GM19025 (cell line): ENCODE data around the gene VWF.

ENCODE experiments used
- ATAC-seq: cut with Tn5 transposase; IDR thresholded peaks from one replicate; pipeline ENCODE4 v1.9.1; 2021; ENCODE audit warnings: mild to moderate bottlenecking, low read depth, moderate library complexity; ENCODE audit not compliant: unreplicated experiment

The VWF gene

DNA sequence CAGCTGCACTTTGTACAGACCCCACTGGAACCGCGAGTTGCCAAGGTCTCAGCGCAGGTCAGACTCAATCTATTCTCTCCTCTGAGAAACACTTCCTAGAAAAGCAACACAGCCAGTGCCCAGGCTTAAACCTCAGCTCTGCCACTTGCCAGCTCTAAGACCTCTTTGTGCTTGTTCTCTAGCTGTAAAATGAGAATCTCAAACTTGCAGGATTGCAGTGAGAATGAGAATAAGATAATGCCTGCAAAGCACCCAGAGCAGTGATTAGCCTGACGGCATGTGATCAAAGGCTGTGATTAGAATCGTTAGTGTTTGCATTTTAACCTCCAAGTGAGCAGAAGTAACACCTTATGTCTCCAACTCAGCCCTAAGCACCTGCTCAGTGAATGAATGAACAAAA, 200.7 kb downstream of the VWF start:
- no peak for ATAC-seq

DNA sequence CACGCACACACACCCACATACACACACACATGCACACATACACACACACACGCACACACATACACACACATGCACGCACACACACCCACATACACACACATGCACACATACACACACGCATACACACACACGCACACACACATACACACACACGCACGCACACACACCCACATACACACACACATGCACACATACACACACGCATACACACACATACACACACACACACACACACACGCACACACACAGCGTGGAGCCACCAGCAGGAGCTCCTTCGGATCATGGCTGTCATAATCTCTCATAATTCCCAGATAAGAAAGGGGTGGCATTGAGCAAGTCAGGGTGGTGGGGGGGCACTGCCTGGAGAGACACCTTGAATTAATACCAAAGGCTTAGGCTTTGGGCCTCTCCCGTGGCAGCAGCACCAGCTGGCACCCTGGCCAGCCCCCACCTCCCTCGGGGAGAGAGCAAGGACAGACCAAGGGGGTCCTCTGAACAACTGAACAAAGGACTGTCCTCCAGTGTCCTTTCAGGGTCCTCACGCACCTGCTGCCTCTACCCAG, 201.3 kb downstream of the VWF start:
- no peak for ATAC-seq

DNA sequence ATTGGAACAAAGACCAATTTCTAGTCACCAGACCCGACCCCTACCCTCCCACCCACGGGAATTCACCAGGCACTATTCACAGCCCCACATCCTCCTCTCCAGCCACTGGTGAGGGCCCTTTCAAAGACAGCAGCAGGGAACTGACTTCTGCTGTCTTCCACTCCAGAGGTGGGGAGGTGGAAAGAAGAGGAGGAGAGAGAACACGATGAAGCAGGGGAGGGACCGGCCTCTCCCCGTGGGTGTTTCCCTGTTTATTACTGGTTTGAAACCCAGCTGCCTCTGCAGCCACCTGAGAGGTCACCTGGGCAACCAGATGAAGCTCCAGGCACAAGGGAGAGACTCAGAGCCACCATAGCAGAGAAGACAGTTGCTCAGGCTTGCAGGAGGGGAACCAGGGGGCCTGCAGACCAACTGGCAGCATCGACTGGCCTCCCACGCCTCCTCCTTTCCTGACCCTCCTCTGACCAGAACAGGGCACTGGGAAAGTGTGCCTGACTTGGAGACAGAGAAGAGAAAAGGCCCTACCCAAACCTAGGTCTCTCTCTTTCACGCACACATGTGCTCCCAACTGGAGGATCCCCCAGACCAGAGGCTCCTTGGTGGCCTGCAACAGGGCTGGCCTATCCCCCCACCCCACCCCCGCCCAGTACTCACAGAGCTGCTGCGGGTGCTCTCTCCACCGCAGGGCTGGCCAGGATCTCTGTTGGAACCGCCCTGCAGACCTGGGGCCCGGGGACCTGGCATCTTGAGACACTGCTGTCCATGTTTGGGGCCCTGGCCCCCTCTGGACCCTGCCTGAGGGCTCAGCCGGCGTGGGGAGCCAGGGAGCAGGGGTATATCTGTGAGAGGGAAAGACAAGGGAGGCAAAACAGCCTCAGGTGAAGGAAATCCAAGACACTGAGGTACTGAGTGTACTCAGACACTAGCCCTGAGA, 202.2 kb downstream of the VWF start:
- no peak for ATAC-seq

DNA sequence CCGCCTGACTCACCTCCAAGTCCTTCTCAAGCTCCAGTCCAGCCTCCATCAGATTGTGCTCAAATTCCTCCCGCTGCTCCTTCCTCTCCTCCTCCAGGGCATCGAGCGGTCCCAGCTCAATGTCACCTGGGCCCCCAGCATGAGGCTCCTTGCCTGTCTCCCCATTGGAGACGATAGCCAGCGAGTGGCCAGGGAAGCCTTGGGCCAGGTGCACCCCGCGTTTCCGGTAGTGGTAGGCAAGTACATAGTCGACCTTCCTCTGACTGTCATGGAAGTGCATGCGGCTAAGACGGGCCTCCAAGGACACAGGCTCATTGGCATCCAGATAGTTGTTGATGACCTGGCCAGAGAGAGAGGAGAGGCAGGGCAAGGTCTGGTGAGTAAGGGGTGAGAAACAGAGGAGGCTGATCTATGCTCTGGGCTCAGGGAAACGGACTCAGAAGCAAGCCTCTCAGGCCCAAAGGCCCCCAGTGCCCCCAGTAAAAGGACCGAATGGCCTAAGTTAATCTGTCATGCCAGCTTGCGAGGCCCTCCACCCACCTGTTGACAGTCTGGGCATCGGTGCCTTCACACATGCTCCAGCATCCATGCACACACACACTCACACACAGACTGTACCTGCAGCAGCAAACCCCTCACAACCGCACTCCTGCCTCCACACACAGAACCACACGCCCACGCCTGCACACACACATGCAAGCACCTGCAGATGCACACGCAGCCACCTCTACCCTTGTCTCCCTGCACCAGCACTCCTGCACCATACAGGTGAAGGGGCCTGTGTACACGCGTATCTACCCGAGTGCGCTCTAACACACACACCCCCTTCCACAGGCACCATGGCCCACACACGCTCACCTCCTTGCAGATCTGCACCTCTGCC, 203.2 kb downstream of the VWF start:
- ATAC-seq = no peak

DNA sequence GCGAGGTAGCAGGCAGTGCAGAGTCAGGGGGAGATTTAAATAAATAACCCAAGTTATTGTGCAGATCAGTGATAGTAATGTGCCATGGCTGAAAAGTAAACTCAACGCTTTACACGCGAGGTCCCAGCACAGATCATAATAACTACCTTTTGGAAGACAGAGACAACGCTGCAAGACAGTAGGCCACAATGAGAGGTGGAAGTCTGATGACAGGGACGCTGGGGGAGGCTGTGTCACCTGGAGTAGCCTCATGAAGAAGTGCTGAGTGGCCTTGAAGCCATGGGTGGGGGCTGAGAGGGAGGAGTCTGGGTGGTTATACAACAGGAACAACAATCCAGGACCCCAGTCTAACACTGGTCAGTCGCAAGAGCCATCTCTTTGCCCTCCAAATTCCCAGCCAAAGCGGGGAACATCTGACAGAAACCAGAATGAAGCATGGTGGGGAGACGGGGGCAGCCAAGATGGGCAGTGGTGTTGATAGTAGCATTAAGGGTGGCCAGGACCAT, 207.6 kb downstream of the VWF start:
- ATAC-seq = no peak

DNA sequence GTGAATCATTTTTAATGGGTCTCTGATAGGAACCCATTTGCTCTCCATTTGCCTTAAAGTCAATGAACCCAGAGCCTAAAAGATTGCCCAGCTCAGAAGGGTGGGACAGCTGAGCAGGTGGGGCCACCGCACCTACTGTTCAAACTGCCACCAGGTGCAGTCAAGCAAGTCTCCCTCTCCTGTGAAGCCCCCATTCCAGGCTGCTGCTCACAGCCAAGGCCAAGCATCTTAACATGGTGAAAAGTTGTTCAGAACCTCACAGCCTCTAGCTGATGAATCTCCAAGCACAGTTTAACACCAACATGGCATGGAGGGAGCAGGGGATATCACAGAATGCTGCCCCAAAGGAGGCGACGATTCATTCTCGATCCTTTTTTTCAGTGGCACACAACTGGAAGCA, 209.0 kb downstream of the VWF start:
- ATAC-seq = no peak

DNA sequence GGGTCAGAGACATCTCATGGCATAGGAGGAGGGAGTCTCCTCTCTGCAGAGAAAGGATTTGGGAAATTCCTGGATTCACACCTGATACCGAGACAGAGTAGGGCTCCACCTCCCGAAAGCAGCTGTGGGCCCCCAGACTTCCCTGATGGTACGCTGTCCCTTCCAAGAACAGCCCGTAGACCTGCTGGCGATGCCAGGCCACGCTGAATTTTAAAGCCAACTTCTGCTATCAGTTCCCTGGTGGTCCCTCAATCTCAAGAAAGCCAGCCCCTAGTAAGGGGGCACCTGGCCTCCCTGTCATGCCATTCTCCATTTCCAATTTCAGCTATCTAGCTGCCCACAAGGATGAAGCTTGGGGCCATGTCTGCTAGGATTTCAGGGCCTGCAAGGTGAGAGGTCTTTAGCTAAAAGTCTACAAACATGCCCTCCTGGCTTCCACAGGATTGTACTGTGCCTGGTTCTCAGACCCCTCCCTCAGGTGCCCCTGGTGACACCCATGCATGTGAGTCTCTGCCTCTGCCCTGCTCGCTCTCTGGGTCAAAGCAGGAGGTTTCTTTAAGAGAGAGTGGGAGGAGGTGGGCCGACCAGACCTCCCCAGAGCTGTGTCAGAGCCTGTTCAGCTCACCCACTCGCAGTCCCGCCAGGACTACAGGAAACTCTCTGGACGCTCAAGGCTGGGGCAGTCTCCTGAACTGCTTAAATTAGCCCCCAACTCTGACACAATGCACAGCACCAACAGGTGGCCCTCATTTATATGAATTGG, 209.9 kb downstream of the VWF start:
- no peak for ATAC-seq

DNA sequence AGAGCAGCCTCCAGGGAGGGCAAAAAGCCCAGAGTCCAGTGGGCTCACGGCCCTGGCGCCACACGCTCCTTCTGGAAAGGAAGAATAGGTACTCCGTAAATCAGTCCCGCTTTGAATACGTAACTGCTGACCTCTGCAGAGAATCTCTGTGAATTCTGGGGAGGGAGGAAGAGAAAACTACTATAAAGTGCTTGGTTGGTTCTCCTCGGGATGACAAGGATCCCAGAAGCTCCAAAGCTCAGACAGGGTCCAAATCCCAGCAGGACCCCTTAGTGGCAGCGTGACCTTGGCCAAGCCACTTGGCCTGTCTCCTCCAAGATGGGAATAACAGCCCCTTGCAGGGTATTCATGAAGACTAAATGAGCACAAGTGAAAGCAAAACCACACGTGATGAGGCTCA, 211.1 kb downstream of the VWF start:
- ATAC-seq = no peak

DNA sequence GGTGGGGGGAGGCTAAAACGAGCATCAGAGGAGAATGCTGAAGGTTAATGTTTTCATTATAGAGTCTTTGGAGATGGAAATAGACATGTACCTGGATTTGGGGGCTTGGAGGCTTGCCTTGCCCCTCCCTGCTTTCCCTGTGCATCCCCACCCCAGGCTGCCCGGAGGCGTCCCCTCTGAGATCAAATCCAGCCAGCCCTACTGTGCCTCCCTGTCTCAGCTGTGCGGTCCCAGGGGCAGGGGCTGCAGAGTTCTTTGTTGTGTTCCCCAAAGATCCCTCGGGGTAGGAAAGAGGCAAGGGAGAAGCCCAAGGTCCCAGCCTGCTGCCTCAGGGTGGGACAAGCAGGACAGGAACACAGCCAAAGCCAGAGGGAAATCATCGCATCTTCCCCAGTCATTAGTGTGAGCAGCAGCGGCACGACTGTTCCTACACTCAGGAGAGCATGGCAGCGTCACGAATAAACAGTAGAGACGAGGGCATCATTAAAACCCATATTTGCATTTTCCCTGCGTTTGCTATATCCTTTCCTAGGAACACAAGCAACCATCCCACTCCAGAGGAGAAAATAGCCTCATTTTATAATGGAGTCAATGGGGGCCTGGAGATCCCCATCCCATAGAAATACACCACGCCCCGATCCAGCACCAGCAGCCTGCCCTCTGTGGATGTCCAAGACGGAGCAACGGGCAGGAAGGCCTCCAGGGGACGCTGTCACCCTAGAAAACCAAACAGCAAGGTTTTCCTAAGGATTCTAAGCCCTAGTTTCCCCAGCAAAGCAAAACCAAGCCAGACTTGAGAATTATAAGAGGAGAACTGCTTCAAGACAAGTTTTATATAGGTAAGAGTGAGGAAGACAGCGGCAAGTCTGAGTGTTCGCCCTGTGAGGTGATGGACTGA, 211.8 kb downstream of the VWF start:
- ATAC-seq = no peak

DNA sequence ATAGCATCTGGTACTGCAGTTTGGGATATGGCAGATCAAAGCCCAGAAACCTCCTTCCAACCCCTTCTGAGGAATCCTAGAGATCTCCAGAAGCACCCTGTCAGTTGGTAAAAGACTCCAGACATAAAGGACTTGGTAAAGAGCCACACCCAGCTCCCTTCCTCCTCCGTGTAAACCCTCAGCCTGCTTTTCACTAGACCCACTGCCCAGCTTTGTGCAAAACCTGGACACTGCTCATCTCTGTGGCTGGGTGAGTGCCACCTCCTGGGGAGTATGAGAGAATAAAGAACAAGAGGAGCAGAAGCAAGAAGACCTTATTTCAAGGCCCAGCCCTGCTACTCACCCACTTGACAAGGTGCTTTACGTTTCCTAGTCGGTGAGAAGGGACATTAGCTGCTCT, 212.5 kb downstream of the VWF start:
- ATAC-seq = no peak

DNA sequence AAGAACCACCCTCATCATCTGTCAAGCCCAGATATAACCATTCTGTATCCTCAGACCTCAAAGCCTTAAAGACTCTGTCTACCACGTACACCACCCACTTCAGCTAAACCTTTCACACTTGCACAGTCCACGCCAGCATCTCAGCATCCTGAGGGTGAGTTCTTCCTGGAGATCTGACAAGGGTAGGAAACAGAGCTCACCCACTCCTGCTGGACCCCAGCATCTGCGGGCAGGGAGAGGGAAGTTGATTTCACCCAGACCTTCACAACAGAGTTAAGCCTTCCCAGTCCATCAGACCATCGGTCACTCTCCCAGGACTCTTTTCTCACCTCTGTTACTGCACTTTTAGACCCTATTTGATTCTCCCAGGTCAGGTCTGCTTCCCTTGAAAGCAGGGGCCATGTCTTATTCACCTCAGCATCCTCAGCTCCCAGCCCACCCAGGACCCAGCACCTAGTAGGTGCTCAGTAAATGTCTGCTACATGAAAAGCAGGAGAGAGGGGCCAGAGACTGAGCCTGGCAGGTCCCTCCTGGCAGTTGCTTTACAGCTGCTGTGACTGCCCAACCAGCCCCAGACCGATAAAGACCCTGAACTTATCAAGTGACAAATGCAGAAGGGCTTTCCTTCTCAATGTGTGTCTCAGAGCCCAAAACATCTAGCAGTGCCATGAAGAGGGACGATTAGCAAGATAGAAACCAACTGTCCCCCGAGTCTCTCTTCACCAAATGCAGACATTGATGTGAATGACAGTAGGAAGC, 213.5 kb downstream of the VWF start:
- no peak for ATAC-seq

DNA sequence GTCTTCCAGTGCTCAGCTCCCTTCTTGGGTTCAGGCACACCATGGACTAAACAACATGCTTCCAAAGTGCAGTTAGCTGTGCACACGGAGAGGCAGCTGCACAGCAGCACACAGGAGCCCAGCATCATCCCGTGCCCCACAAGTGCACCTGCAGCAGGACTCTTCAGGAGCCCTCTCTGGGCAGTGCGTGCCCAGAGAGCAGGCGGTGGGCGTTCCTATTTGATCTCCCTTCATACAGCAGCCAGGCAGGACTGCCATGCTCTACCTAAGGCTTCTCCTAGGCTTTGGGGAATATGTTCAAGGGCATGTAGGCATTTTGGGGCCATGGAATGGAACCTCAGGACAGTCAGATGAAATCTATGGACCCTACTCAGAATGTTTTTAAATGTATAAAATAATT, 214.9 kb downstream of the VWF start:
- ATAC-seq = no peak

DNA sequence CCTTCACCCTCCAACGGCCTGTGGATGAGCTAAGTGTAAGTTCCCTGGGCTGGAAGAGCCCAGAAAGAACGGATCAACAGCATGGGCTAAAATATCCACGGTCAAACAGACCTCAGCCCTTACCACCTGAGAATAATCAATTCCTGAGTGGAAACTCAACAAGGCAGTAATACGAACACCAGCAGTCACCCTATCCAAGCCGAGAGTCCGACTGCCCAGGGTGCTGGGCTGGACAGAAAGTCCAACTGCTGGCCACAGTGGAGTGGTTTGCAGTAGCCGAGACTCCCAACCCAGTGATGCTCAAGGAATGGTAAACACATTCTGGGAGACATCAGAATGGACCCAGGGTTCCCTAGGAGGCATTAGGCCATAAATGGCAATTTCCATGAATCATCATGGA, 216.2 kb downstream of the VWF start:
- no peak for ATAC-seq

DNA sequence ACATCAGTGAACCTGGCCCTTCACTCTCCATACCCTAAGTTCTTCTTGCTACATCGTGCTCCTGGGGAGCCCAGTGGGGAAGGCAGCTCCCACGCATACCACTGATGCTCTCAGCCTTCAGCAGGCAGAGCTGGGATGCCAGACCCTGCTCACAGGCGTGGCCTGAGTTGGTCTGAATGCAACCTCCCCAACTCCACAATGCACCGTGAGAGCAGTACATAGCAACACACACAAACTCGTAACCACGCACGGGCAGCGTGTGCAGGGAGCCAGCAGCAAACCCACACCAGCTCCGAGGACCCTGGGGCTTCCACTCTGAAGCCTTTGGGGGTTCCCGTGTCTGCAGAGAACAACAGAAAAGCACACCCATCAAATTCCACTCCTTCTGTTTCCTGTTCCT, 216.7 kb downstream of the VWF start:
- ATAC-seq = no peak

DNA sequence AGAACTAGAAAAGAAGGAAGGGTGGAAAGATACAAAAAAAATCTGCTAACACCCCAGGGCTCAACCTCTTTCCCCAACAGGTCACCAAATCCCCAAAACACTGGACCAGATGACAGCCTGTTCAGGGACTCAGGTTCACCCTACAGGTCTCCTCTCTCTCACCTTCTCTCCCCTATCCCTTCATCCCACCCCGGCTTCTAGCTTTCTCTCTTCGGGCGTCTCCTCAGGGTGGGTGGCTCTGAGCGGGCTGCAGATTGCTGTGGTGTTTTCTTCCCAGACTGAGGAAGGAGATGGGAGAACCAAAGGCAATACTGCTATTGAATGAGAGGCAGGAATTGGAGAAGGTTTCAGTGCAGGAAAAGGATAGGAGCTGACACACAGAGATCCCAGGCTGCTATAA, 218.7 kb downstream of the VWF start:
- ATAC-seq = no peak

DNA sequence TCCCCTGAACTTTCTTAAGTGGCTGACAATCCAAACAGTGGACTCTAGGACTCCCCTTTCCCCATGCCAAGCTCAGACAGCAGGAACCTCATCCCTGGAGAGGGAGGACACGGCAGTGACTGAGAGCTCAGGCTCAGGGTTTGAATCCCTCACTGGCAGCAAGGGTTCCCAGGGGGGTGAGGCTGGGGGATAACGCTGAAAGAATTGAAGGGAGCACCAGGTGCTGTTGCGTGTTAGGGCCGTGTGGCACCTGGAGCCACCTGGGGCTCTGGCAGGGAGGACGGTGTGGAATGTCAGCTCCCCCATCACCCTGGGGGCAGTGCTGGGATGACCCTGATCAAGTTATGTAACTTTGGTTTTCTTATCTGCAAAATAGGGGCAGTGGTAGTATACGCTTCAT, 219.5 kb downstream of the VWF start:
- ATAC-seq = no peak

DNA sequence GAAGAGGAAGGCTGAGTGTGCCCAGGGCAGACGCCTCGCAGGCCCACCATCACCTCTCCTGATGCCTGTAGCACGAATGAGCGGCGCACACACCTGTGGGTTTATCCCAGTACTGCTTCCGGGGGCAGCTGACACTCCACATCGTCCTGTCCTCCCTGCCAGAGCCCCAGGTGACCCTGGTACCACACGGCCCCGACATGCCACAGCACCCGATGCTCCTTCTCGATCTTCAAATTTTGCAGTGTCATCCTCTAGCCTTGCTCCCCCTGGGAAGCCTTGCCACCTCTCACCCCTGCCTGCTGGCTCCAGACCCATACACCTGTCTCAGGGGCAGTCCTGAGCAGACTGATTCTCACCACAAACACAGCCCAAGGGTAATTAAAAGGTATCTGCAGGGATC, 220.0 kb downstream of the VWF start:
- ATAC-seq = no peak

DNA sequence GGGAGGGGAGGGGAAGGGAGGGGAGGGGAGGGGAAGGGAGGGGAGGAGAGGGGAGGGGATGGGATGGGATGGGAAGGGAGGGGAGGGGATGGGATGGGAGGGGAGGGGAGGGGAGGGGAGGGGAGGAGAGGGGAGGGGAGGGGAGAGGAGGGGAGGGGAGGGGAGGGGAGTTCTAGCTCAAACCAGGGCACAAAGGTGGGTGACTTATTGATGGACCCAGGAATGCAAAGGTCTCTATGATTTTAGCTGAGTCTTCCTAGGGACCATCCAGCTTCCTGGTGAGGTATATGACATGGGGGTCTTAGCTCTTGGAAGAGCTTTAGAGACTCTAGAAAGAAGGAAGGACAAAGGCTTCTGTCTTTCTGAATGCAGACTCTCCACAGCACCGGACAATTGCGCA, 221.7 kb downstream of the VWF start:
- no peak for ATAC-seq

DNA sequence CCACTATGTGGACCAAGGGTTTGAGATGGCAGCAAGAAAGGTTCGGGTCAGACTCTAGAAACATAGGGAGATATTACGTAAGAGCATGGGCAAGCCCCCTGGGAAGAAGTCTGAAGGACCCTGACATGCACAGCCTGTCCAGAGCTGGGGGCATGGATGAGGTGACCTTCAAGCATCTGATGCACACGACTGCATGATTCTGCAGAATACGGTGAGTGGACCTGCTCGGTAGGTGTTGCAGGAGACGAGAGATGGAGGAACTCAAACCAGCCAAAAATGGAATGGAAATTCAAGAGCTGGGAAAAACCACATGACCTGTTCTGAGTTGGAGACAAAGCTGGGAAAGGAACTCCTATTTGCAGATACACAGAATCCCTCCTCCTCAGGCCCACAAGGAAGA, 223.1 kb downstream of the VWF start:
- ATAC-seq = no peak
